K562 (cell line): ENCODE measurements around the gene TSPAN18. TPM values are rescaled to one million over a fixed set of nuclear protein-coding genes. Genes with fewer than 3 reads are reported as not detected.

Experiments used
- HNRNPLL ChIP-seq: fragments of 200-400 bp; formaldehyde crosslinking; IDR thresholded peaks from 2 replicates; pipeline ENCODE4 v1.6.1; 2017; ENCODE audit warnings: low read length, low read depth, mild to moderate bottlenecking; ENCODE audit not compliant: poor library complexity, severe bottlenecking
- ILF3 ChIP-seq: fragments of 450-650 bp; IDR thresholded peaks from 2 replicates; pipeline ENCODE4 v1.6.1; 2018; ENCODE audit warnings: antibody characterized with exemption, mild to moderate bottlenecking, moderate library complexity, borderline replicate concordance
- polyA plus RNA-seq, 8 experiments: library from polyadenylated mRNA; depleted of rRNA in 4 of 8; stranded (reverse) in 5 of 8; unstranded in 3 of 8; fragments of >200 nt; fragmentation: Nextera tagmentation in 2 of 8; fragmentation: Illumina TruSeq in 1 of 8; extraction: Ambion mirVana in 2 of 8; extraction: Trizol in 1 of 8; gene quantifications; 2 replicates each; pipeline versions ENCODE4 v1.2.1 to v1.2.3, GENCODE V29; 2011 to 2014; ENCODE audit warnings: inconsistent platforms in 1 of 8, missing spikeins in 1 of 8
- total RNA-seq, 7 experiments: library from RNA; depleted of rRNA in 6 of 7; stranded (reverse); fragments of >200 nt in 6 of 7; fragmentation: Illumina TruSeq in 2 of 7; extraction: Trizol in 2 of 7; gene quantifications; 2 replicates each; pipeline versions ENCODE4 v1.2.1 to v1.2.3, GENCODE V29; 2011 to 2021; ENCODE audit warnings: low replicate concordance in 1 of 7
- TF ChIP-seq, protein P1 (sequence below), 2 experiments: fragments of 450-650 bp; IDR thresholded peaks; 2 replicates each; pipeline ENCODE4 v1.6.1; 2016; ENCODE audit warnings: mild to moderate bottlenecking in 2 of 2, borderline replicate concordance in 1 of 2, low read depth in 1 of 2, moderate library complexity in 1 of 2

TSPAN18 gene
- total and polyA plus RNA-seq, 9 of the 15 experiments (the other 6 are each of a cell fraction or from before 2014, with no cell fraction given): 0.17 to 0.35 (median 0.22) TPM; not detected in 4

DNA sequence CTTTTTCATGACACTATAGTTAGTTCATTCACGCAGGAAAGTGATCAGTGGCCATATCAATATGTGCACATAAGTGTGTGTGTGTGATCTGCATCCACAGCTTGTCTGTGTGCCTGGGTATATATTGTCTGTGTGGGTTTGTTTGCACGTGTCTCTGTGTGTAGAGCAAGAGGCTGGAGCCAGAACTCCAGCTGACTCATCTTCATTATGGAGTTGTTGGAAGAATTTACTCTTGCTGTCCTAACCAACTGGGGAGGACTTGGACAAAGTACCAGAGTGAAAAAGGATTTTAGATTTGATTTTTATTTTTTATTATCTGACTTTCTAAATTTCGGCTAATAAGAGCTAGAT lies 160.0 kb downstream of the TSPAN18 start (continued):
- TF ChIP-seq, protein P1, sequence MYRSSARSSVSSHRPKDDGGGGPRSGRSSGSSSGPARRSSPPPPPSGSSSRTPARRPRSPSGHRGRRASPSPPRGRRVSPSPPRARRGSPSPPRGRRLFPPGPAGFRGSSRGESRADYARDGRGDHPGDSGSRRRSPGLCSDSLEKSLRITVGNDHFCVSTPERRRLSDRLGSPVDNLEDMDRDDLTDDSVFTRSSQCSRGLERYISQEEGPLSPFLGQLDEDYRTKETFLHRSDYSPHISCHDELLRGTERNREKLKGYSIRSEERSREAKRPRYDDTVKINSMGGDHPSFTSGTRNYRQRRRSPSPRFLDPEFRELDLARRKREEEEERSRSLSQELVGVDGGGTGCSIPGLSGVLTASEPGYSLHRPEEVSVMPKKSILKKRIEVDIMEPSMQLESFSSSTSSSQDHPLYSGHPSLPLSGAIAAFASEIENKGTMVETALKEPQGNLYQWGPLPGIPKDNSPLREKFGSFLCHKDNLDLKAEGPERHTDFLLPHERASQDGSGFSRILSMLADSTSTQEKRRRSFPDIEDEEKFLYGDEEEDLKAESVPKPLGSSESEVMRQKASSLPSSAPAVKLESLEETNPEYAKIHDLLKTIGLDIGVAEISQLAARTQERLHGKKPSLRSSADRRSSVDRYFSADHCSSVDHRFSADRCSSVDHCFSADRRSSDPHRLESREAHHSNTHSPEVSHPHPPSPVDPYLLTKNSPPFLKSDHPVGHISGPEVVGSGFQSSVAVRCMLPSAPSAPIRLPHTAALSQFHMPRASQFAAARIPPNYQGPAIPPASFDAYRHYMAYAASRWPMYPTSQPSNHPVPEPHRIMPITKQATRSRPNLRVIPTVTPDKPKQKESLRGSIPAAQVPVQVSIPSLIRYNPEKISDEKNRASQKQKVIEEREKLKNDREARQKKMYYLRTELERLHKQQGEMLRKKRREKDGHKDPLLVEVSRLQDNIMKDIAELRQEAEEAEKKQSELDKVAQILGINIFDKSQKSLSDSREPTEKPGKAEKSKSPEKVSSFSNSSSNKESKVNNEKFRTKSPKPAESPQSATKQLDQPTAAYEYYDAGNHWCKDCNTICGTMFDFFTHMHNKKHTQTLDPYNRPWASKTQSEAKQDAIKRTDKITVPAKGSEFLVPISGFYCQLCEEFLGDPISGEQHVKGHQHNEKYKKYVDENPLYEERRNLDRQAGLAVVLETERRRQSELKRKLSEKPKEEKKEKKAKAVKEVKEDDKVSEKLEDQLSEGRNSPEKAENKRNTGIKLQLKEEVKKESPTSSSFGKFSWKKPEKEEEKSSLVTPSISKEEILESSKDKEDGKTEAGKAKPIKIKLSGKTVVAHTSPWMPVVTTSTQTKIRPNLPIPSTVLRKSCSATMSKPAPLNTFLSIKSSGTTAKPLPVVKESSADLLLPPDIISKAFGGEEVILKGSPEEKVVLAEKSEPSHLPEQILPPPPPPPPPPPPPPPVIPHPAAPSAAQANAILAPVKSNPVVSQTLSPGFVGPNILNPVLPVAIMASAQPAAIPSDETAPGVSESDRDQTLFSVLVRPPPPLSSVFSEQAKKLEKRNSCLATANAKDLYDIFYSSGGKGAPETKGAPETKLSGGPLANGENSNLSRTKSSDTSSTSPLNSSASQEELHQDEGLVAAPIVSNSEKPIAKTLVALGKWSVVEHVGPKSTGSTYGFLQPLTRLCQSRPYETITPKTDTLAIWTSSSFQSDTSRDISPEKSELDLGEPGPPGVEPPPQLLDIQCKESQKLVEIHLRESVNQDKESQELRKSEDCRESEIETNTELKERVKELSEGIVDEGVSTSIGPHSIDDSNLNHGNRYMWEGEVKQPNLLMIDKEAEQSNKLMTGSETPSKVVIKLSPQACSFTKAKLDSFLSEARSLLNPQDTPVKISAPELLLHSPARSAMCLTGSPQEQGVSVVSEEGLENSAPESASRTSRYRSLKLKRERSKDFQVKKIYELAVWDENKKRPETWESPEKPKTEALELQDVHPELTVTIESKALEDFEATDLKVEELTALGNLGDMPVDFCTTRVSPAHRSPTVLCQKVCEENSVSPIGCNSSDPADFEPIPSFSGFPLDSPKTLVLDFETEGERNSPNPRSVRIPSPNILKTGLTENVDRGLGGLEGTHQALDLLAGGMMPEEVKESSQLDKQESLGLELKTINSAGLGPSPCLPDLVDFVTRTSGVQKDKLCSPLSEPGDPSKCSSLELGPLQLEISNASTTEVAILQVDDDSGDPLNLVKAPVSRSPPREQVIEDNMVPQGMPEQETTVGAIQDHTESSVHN (IDR thresholded peaks at IDR 0.05; ENCODE audit: borderline replicate concordance in 1 of 2, low read depth in 1 of 2): no peak
- no peak for TF ChIP-seq ILF3
- no peak for TF ChIP-seq HNRNPLL
